ENCODE results near the gene EFCAB6. TPM values are rescaled to one million over a fixed set of nuclear protein-coding genes. Genes with fewer than 3 reads are reported as not detected.

EFCAB6 gene
- total RNA-seq, 2 donors from 2014 or later, result 2.2 to 2.5 TPM

DNA sequence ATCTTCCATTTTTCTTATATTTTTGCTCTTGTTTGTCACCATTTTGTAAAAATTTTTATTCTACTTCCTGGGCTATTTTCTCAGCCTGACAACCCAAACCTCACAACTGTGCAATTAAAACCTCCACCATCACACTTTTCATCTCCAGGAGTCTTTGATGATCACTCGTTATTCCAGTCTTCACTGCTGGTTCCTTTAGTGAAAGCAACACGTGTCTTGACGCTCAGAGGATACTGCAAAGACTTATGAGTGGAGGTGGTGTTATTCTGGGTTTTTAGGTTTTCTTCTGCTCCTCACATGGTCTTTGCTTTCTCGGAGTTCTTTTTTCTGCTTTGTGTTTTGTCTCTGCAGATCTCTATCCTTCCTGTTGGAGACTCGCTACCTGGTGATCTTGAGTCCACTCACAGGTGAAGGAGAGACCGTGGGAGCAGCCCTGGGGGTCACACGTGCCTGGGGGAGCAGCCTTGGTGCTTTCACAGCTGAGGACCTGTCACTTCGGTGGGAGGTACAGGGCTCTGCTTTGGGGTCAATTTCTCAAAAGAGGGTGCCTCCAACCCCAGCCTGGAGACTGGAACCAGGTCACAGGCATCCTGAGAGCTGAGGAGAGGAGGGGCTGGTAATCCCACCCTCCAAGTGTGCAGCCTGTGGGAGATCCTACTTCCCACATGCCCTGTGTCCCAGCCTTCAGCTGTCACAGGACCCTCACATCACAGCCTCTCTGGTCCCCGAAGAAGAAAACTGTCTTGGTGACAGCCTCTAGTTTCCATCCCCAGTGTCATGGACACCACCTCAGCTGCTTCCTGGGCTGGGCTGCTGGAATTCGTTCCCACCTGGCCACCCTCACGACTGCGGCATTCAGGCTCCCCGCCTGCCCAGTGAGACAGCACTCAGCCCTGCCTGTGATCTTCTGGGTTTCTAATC, 39.2 kb upstream of the EFCAB6 start:
- H3K36me3 ChIP-seq, result no peaks in the 10 kb centered on the region
- H3K9me3 ChIP-seq, result no peaks in the 10 kb centered on the region
- no peak for DNase-seq (ENCODE audit: low spot score)
- no peak overlapping the region for H3K4me3 ChIP-seq
- H3K27ac ChIP-seq, result no peak overlapping the region
- H3K4me1 ChIP-seq (ENCODE audit: control insufficient read depth in 1 of 2, low read depth in 2 of 2), result no peaks in the 10 kb centered on the region
- TF ChIP-seq, protein P1, sequence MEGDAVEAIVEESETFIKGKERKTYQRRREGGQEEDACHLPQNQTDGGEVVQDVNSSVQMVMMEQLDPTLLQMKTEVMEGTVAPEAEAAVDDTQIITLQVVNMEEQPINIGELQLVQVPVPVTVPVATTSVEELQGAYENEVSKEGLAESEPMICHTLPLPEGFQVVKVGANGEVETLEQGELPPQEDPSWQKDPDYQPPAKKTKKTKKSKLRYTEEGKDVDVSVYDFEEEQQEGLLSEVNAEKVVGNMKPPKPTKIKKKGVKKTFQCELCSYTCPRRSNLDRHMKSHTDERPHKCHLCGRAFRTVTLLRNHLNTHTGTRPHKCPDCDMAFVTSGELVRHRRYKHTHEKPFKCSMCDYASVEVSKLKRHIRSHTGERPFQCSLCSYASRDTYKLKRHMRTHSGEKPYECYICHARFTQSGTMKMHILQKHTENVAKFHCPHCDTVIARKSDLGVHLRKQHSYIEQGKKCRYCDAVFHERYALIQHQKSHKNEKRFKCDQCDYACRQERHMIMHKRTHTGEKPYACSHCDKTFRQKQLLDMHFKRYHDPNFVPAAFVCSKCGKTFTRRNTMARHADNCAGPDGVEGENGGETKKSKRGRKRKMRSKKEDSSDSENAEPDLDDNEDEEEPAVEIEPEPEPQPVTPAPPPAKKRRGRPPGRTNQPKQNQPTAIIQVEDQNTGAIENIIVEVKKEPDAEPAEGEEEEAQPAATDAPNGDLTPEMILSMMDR (IDR thresholded peaks at IDR 0.05), result no peak
- ATAC-seq (ENCODE audit: insufficient number of reproducible peaks, low FRiP score, low read depth), result no peak
- no peaks in the 10 kb centered on the region for H3K27me3 ChIP-seq (replicated peaks; ENCODE audit: insufficient read depth)

DNA sequence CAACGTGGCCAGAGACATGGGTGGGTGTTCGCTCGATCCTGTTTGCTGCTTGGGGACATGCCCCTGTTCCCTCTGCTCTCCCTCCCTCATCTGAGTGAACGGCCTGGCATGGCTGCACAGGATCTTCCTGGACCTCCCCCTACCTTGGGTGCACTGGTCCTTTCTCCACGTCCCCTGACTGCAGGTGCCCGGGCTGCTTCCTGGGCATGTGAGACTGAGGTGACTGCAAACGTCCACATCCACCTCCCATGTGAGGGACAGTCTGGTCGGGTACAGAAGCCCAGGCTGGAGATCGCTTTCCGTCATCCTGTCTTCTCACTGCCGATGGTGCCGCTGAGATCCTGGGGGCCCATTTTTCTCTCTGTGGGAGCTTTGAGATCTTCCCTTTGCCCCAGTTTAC, 38.4 kb upstream of the EFCAB6 start:
- Histone ChIP-seq H3K27me3 (replicated peaks; ENCODE audit: insufficient read depth) (no peaks in the 10 kb centered on the region), H3K4me3 (no peak overlapping the region), H3K4me1 (ENCODE audit: control insufficient read depth in 1 of 2, low read depth in 2 of 2) (no peaks in the 10 kb centered on the region), H3K9me3 (no peaks in the 10 kb centered on the region), H3K27ac (no peak overlapping the region), H3K36me3 (no peaks in the 10 kb centered on the region)
- ATAC-seq (ENCODE audit: insufficient number of reproducible peaks, low FRiP score, low read depth) (no peak), DNase-seq (ENCODE audit: low spot score) (no peak)
- TF ChIP-seq, protein P1 (IDR thresholded peaks at IDR 0.05), result no peak

DNA sequence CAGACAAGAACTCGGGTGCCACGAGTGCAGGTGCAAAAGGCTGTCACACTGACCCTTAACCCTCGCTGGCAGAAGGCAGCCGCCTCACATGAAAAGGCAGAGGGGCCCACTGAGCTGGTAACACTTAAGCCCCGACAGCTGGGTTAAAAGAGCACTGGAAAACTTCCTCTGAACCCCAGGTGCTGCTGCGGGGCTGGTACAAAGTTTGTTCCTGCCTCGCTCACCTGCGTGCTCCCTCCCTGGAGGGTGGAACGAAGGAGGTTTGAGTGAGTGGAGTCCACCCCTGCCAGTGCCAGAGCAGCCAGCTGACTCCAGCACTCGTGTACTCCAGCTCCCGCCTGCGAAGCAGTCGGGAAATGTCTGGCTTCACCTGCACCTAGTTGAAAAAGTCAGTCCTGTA, 37.6 kb upstream of the EFCAB6 start:
- H3K4me1 ChIP-seq (ENCODE audit: control insufficient read depth in 1 of 2, low read depth in 2 of 2), result no peaks in the 10 kb centered on the region
- no peaks in the 10 kb centered on the region for H3K36me3 ChIP-seq
- no peak overlapping the region for H3K4me3 ChIP-seq
- H3K9me3 ChIP-seq, result no peaks in the 10 kb centered on the region
- TF ChIP-seq, protein P1 (IDR thresholded peaks at IDR 0.05), result no peak
- ATAC-seq (ENCODE audit: insufficient number of reproducible peaks, low FRiP score, low read depth) (no peak), DNase-seq (ENCODE audit: low spot score) (no peak)
- no peaks in the 10 kb centered on the region for H3K27me3 ChIP-seq (replicated peaks; ENCODE audit: insufficient read depth)
- H3K27ac ChIP-seq, result no peak overlapping the region

DNA sequence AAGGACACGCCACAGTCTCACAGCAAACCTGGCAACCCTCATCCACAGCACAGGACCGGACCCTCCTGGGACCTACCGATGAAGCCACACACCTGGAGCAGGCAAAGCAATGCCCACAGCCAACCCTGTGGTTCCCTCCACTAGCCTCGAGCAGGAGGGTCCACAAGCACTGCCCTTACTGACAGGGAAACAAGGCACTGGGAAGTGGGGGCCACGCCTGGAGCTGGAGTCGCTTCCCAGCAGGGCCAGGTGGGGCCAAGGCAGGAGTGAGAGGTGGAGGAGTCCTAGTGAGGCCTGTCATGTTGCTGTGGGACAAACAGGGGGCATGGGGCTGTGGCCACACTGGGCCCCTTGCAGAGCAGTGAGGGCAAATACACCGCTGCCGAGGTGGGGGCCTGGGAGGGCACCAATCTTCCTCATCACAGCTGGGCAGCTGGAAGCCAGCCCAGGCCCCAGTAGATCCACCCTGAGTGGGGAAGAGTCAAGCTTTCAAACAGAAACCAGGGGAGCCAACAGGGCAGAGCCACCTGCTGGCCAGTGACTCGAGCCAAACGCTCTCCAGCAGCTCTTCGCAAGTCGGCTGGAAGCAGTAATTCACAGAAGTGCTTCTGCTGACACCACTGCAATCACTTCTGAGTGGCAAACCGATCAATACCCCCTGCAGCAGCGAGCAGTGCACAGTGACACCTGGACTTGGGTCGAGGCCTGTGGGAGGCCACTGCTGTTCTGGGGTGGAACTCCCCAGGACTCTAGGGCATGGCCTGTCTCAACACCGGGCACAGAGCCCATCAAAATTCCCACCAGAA, 36.5 kb upstream of the EFCAB6 start:
- no peaks in the 10 kb centered on the region for H3K27me3 ChIP-seq (replicated peaks; ENCODE audit: insufficient read depth)
- H3K4me3 ChIP-seq, result no peak overlapping the region
- ATAC-seq (ENCODE audit: insufficient number of reproducible peaks, low FRiP score, low read depth), result no peak
- no peak overlapping the region for H3K27ac ChIP-seq
- no peaks in the 10 kb centered on the region for H3K4me1 ChIP-seq (ENCODE audit: control insufficient read depth in 1 of 2, low read depth in 2 of 2)
- H3K36me3 ChIP-seq, result no peaks in the 10 kb centered on the region
- no peak for DNase-seq (ENCODE audit: low spot score)
- TF ChIP-seq, protein P1 (IDR thresholded peaks at IDR 0.05), result no peak
- H3K9me3 ChIP-seq, result no peaks in the 10 kb centered on the region
